GM12878 (cell line): ENCODE measurements around the gene MCEMP1. TPM values are rescaled to one million over a fixed set of nuclear protein-coding genes. Genes with fewer than 3 reads are reported as not detected.
A peak's percentile ranks its signal among the peaks of the same experiment; 100 is the strongest.

Source experiments
- CBFB ChIP-seq: IDR thresholded peaks from 2 replicates; pipeline ENCODE4 v1.6.1; 2016; ENCODE audit warnings: antibody characterized with exemption, low read depth
- CBX5 ChIP-seq: sonication (generic); IDR thresholded peaks from 2 replicates; pipeline ENCODE4 v1.6.1; 2016; ENCODE audit warnings: low read depth, moderate library complexity, mild to moderate bottlenecking, inconsistent platforms
- EZH2 ChIP-seq: IDR thresholded peaks from 2 replicates; pipeline ENCODE4 v1.6.1; 2012; ENCODE audit warnings: low read depth, mild to moderate bottlenecking, control low read depth, inconsistent platforms, low read length, borderline replicate concordance; ENCODE audit not compliant: control insufficient read depth
- IKZF1 ChIP-seq: fragments of 450-650 bp; conservative IDR thresholded peaks from 2 replicates; pipeline ENCODE4 v1.6.1; 2017; ENCODE audit warnings: antibody characterized with exemption, mild to moderate bottlenecking
- LARP7 ChIP-seq: fragments of 450-650 bp; IDR thresholded peaks from 2 replicates; pipeline ENCODE4 v1.6.1; 2017; ENCODE audit warnings: mild to moderate bottlenecking
- MXI1 ChIP-seq: fragments of 150-350 bp; IDR thresholded peaks from 2 replicates; pipeline ENCODE4 v1.6.1; 2011; ENCODE audit warnings: low read depth, mild to moderate bottlenecking, inconsistent platforms, low read length, improper control_type of control experiment
- PAX8 ChIP-seq: fragments of 450-650 bp; IDR thresholded peaks from 2 replicates; pipeline ENCODE4 v1.6.1; 2017; ENCODE audit warnings: mild to moderate bottlenecking, moderate library complexity
- SMAD1 ChIP-seq: fragments of 450-650 bp; IDR thresholded peaks from 2 replicates; pipeline ENCODE4 v1.6.1; 2018; ENCODE audit warnings: mild to moderate bottlenecking, low read depth; ENCODE audit not compliant: partially characterized antibody
- SRF ChIP-seq, 2 experiments: IDR thresholded peaks; 2 replicates each; pipeline ENCODE4 v1.6.1; 2011; ENCODE audit warnings: low read depth in 2 of 2, low read length in 2 of 2, mild to moderate bottlenecking in 1 of 2, moderate library complexity in 1 of 2
- ZNF274 ChIP-seq: IDR thresholded peaks from one replicate; pipeline ENCODE4 v1.8.0; 2011; ENCODE audit not compliant: insufficient read length, insufficient read depth
- ZNF622 ChIP-seq: fragments of 450-650 bp; IDR thresholded peaks from 2 replicates; pipeline ENCODE4 v1.6.1; 2017; ENCODE audit warnings: mild to moderate bottlenecking, inconsistent platforms
- ZSCAN29 ChIP-seq: fragments of 450-650 bp; IDR thresholded peaks from 2 replicates; pipeline ENCODE4 v1.6.1; 2017; ENCODE audit warnings: mild to moderate bottlenecking, moderate library complexity
- polyA plus RNA-seq, 11 experiments: library from polyadenylated mRNA; depleted of rRNA in 4 of 11; unstranded in 6 of 11; stranded (reverse) in 5 of 11; fragments of >200 nt; fragmentation: Nextera tagmentation in 4 of 11; fragmentation: Illumina TruSeq in 1 of 11; extraction: Ambion mirVana in 4 of 11; extraction: Trizol in 1 of 11; gene quantifications; 1 replicate in 1 of 11; 2 replicates in 10 of 11; pipeline versions ENCODE4 v1.2.1 to v1.2.3, GENCODE V29; 2011 to 2016; ENCODE audit warnings: inconsistent platforms in 2 of 11, missing spikeins in 2 of 11, low read depth in 1 of 11
- total RNA-seq, 4 experiments: library from RNA; depleted of rRNA in 3 of 4; stranded (reverse); fragments of >200 nt in 3 of 4; fragmentation: Illumina TruSeq in 1 of 4; extraction: Trizol in 1 of 4; gene quantifications; 2 replicates each; pipeline versions ENCODE4 v1.2.1 to v1.2.3, GENCODE V29; 2013 to 2021
- TF ChIP-seq, protein P1 (sequence below): fragments of 450-650 bp; IDR thresholded peaks from 2 replicates; pipeline ENCODE4 v1.6.1; 2016; ENCODE audit warnings: mild to moderate bottlenecking
- TF ChIP-seq, protein P2 (sequence below): fragments of 450-650 bp; formaldehyde crosslinking; IDR thresholded peaks from 2 replicates; pipeline ENCODE4 v1.5.0; 2022; ENCODE audit warnings: mild to moderate bottlenecking, missing genetic modification characterization
- TF ChIP-seq, protein P3 (sequence below): IDR thresholded peaks from 2 replicates; pipeline ENCODE4 v1.6.1; 2012; ENCODE audit warnings: improper control_type of control experiment, low read depth, low read length; ENCODE audit not compliant: insufficient replicate concordance
- TF ChIP-seq, protein P4 (sequence below): fragments of 450-650 bp; IDR thresholded peaks from 2 replicates; pipeline ENCODE4 v1.6.1; 2018; ENCODE audit warnings: mild to moderate bottlenecking, low read depth, moderate library complexity; ENCODE audit not compliant: partially characterized antibody

MCEMP1 gene
- total and polyA plus RNA-seq, 10 of the 15 experiments (the other 5 are each of a cell fraction or from before 2014, with no cell fraction given), result 0.08 to 0.55 (median 0.26) TPM; not detected in 1

DNA sequence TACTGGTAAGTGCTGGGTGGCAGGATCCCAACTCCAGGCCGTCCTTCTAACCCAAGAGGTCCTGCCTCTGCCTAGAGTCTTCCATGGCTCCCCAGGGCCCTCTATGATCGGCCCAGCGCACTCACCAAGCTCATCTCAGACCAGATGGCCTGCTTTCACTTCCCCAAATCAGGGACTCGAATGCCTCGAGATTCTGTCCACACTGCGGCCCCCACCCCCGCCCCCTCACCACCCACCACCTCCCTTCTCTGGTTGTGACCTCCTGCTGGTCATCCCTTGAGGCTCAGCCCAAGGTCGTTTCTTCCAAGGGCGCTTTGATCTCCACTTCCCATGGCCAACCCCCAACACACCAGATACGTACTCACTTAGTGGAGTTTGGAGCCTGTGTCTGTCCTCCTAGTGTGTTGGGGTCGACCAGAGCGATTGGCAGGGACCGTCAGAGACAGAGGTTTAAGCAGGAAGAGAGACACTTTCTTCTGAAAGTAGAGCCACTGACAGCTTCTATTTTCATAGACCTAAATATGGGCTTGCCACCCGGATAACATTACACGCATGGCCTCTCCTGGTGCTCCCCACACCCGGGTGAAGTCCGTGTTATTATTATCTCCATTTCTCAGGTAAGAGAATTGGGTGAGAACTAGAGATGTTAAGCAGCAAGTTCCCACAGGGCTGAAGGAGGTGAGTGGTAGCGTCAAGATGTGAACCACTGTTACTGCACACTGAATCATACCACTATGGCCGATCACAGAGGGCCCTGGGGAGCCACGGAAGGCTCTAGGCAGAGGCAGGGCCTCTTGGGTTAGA lies 25.0 kb downstream of the MCEMP1 start, which contains the start of gene FCER2 (continued):
- TF ChIP-seq, protein P1, sequence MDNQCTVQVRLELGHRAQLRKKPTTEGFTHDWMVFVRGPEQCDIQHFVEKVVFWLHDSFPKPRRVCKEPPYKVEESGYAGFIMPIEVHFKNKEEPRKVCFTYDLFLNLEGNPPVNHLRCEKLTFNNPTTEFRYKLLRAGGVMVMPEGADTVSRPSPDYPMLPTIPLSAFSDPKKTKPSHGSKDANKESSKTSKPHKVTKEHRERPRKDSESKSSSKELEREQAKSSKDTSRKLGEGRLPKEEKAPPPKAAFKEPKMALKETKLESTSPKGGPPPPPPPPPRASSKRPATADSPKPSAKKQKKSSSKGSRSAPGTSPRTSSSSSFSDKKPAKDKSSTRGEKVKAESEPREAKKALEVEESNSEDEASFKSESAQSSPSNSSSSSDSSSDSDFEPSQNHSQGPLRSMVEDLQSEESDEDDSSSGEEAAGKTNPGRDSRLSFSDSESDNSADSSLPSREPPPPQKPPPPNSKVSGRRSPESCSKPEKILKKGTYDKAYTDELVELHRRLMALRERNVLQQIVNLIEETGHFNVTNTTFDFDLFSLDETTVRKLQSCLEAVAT, result no peak; the same call in 1 of the 2 replicates
- TF ChIP-seq EZH2 (no peak), LARP7 (no peak), IKZF1 (peak; percentile 61), ZSCAN29 (no peak), SRF (IDR thresholded peaks at IDR 0.05; ENCODE audit: low read depth in 2 of 2, low read length in 2 of 2) (peak; percentile 92 to 97), MXI1 (0 out of 2 replicates have a peak, but pooled peaks have one; percentile 47), PAX8 (no peak), CBFB (peak; percentile 87), ZNF622 (no peak), SMAD1 (peak; percentile 43), ZNF274 (no peak), CBX5 (peak; percentile 90)
- TF ChIP-seq, protein P2, sequence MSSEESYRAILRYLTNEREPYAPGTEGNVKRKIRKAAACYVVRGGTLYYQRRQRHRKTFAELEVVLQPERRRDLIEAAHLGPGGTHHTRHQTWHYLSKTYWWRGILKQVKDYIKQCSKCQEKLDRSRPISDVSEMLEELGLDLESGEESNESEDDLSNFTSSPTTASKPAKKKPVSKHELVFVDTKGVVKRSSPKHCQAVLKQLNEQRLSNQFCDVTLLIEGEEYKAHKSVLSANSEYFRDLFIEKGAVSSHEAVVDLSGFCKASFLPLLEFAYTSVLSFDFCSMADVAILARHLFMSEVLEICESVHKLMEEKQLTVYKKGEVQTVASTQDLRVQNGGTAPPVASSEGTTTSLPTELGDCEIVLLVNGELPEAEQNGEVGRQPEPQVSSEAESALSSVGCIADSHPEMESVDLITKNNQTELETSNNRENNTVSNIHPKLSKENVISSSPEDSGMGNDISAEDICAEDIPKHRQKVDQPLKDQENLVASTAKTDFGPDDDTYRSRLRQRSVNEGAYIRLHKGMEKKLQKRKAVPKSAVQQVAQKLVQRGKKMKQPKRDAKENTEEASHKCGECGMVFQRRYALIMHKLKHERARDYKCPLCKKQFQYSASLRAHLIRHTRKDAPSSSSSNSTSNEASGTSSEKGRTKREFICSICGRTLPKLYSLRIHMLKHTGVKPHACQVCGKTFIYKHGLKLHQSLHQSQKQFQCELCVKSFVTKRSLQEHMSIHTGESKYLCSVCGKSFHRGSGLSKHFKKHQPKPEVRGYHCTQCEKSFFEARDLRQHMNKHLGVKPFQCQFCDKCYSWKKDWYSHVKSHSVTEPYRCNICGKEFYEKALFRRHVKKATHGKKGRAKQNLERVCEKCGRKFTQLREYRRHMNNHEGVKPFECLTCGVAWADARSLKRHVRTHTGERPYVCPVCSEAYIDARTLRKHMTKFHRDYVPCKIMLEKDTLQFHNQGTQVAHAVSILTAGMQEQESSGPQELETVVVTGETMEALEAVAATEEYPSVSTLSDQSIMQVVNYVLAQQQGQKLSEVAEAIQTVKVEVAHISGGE (CRISPR knock-in tag), result no peak
- TF ChIP-seq, protein P3, sequence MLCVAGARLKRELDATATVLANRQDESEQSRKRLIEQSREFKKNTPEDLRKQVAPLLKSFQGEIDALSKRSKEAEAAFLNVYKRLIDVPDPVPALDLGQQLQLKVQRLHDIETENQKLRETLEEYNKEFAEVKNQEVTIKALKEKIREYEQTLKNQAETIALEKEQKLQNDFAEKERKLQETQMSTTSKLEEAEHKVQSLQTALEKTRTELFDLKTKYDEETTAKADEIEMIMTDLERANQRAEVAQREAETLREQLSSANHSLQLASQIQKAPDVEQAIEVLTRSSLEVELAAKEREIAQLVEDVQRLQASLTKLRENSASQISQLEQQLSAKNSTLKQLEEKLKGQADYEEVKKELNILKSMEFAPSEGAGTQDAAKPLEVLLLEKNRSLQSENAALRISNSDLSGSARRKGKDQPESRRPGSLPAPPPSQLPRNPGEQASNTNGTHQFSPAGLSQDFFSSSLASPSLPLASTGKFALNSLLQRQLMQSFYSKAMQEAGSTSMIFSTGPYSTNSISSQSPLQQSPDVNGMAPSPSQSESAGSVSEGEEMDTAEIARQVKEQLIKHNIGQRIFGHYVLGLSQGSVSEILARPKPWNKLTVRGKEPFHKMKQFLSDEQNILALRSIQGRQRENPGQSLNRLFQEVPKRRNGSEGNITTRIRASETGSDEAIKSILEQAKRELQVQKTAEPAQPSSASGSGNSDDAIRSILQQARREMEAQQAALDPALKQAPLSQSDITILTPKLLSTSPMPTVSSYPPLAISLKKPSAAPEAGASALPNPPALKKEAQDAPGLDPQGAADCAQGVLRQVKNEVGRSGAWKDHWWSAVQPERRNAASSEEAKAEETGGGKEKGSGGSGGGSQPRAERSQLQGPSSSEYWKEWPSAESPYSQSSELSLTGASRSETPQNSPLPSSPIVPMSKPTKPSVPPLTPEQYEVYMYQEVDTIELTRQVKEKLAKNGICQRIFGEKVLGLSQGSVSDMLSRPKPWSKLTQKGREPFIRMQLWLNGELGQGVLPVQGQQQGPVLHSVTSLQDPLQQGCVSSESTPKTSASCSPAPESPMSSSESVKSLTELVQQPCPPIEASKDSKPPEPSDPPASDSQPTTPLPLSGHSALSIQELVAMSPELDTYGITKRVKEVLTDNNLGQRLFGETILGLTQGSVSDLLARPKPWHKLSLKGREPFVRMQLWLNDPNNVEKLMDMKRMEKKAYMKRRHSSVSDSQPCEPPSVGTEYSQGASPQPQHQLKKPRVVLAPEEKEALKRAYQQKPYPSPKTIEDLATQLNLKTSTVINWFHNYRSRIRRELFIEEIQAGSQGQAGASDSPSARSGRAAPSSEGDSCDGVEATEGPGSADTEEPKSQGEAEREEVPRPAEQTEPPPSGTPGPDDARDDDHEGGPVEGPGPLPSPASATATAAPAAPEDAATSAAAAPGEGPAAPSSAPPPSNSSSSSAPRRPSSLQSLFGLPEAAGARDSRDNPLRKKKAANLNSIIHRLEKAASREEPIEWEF, result peak; percentile 97
- TF ChIP-seq, protein P4, sequence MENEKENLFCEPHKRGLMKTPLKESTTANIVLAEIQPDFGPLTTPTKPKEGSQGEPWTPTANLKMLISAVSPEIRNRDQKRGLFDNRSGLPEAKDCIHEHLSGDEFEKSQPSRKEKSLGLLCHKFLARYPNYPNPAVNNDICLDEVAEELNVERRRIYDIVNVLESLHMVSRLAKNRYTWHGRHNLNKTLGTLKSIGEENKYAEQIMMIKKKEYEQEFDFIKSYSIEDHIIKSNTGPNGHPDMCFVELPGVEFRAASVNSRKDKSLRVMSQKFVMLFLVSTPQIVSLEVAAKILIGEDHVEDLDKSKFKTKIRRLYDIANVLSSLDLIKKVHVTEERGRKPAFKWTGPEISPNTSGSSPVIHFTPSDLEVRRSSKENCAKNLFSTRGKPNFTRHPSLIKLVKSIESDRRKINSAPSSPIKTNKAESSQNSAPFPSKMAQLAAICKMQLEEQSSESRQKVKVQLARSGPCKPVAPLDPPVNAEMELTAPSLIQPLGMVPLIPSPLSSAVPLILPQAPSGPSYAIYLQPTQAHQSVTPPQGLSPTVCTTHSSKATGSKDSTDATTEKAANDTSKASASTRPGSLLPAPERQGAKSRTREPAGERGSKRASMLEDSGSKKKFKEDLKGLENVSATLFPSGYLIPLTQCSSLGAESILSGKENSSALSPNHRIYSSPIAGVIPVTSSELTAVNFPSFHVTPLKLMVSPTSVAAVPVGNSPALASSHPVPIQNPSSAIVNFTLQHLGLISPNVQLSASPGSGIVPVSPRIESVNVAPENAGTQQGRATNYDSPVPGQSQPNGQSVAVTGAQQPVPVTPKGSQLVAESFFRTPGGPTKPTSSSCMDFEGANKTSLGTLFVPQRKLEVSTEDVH, result no peak
